Measurements from ENCODE around the gene GUCD1.

- TF ChIP-seq GATA3 (IDR thresholded peaks at IDR 0.05; ENCODE audit: low read depth, low read length) (no peak), GATA2 (IDR thresholded peaks at IDR 0.05; ENCODE audit: low read depth, low read length) (no peak)
These were observed 4.5 kb upstream of the GUCD1 start for GRCh38 chr22:24559471-24559870.

Measured in SH-SY5Y (cell line).